ENCODE results near the gene CEND1.

- TF ChIP-seq EZH2phosphoT487 (IDR thresholded peaks at IDR 0.05; ENCODE audit: borderline replicate concordance, low read length) = no peak
- no peak for TF ChIP-seq CTCF (IDR thresholded peaks at IDR 0.05; ENCODE audit: low read depth, low read length, poor library complexity, severe bottlenecking)
These were observed 25.4 kb downstream of the CEND1 start for GRCh38 chr11:764322-765024.

All from DOHH2 (cell line).